ENCODE measurements around the gene MOB3B. TPM values are rescaled to one million over a fixed set of nuclear protein-coding genes. Genes with fewer than 3 reads are reported as not detected.

The MOB3B gene
- total RNA-seq, 1 donor from 2014 or later = 21.8 TPM

DNA sequence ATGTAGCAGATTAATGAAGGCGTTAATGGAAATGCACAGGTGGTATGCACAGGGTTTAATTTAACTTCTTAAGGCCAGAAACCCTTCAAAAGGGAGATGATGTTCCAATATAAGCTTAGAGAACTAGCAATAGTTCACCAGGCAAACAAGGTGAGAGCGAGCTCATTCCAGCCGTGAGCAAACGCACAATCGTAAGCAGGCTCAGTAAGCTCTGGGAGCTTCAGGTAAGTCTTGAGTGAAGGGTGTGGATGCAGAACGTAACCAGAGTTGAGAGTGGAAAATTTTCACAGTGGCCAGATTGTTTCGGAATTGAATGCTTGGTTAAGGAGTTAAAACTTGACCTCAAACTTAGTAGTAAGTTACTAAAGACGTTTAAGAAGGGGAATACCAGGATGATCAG is 238.3 kb downstream of the MOB3B start:
- no peaks in the 10 kb centered on the region for H3K4me1 Mint-ChIP-seq
- DNase-seq (ENCODE audit: low read depth, low spot score) = no peak
- no peak overlapping the region for H3K4me3 Mint-ChIP-seq
- H3K36me3 Mint-ChIP-seq (ENCODE audit: low read depth) = no peaks in the 10 kb centered on the region
- TF ChIP-seq, protein P1, sequence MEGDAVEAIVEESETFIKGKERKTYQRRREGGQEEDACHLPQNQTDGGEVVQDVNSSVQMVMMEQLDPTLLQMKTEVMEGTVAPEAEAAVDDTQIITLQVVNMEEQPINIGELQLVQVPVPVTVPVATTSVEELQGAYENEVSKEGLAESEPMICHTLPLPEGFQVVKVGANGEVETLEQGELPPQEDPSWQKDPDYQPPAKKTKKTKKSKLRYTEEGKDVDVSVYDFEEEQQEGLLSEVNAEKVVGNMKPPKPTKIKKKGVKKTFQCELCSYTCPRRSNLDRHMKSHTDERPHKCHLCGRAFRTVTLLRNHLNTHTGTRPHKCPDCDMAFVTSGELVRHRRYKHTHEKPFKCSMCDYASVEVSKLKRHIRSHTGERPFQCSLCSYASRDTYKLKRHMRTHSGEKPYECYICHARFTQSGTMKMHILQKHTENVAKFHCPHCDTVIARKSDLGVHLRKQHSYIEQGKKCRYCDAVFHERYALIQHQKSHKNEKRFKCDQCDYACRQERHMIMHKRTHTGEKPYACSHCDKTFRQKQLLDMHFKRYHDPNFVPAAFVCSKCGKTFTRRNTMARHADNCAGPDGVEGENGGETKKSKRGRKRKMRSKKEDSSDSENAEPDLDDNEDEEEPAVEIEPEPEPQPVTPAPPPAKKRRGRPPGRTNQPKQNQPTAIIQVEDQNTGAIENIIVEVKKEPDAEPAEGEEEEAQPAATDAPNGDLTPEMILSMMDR (conservative IDR thresholded peaks at IDR 0.05) = no peak
- peaks cover 3% of the 10 kb centered on the region for H3K27me3 Mint-ChIP-seq (ENCODE audit: low read depth)
- no peaks in the 10 kb centered on the region for H3K9me3 Mint-ChIP-seq
- H3K27ac Mint-ChIP-seq (ENCODE audit: unreplicated experiment) = no peak overlapping the region

DNA sequence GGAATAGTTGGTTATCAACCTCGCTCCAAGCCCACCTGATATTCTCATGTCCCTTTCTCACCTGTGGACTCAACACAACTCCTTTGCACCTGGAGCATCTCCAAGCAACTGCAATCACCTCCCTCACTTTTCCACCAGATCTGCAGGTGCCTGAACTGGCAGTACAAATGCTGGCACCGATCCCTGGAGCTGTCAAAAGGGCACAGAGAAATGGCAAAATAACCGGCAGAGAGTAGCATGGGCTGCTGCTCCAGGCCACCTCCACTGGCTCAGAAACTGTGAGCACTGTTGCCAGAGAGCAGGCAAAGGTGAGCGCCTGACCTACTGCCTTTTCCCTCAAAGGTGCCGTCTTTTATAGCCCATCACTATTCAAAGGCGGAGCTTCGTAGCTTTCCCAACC is 247.3 kb downstream of the MOB3B start:
- no peak overlapping the region for H3K27ac Mint-ChIP-seq (ENCODE audit: unreplicated experiment)

DNA sequence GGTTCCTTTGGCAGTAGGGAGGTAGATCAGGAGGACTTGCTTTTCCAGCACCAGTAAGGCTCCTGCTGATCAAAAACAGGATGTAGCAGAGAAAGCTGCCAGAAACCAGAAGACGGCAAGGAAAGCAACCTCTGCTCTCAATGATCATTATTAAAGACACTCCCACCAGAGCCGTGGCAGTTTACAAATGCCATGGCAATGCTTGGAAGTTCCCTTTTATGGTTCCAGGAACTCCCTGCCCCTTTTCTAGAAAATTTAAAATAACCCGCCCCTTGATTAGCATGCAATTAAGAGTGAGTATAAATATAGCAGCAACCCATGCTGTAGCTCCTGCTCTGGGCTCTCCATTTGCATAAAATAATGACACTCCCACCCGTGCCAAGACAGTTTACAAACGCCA is 248.8 kb downstream of the MOB3B start:
- Mint-ChIP-seq H3K27me3 (ENCODE audit: low read depth) (no peaks in the 10 kb centered on the region), H3K4me1 (peaks cover 4% of the 10 kb centered on the region), H3K9me3 (no peaks in the 10 kb centered on the region), H3K4me3 (no peak overlapping the region), H3K36me3 (ENCODE audit: low read depth) (no peaks in the 10 kb centered on the region), H3K27ac (ENCODE audit: unreplicated experiment) (no peak overlapping the region)
- TF ChIP-seq, protein P1 (conservative IDR thresholded peaks at IDR 0.05) = no peak
- no peak for DNase-seq (ENCODE audit: low read depth, low spot score)

More for the DNA sequence above, 247.3 kb downstream of the MOB3B start:
- Mint-ChIP-seq H3K27me3 (ENCODE audit: low read depth) (no peaks in the 10 kb centered on the region), H3K9me3 (no peaks in the 10 kb centered on the region), H3K4me1 (no peaks in the 10 kb centered on the region), H3K4me3 (no peak overlapping the region), H3K36me3 (ENCODE audit: low read depth) (no peaks in the 10 kb centered on the region)
- TF ChIP-seq, protein P1 (conservative IDR thresholded peaks at IDR 0.05) = no peak
- no peak for DNase-seq (ENCODE audit: low read depth, low spot score)

DNA sequence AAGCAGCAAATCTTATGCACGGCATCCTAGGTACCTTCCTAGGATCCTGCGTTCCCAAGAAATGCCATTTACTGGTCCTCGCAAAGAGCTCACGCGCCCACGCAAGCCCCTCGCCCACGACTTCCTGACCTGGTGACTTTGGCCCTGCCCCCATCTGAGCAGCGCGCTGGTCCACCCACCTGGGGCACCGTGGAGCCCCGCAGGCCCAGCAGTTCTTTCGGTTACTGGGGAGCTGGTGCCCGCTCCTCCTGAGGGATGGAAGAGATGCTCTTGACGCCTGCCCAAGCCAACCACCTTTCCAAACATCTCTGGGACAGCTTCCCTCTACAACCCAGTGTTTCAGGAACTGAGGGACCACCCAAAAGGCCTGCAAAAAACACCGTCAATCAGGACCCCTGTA is 249.4 kb downstream of the MOB3B start:
- H3K4me1 Mint-ChIP-seq = peaks cover 4% of the 10 kb centered on the region
- H3K27ac Mint-ChIP-seq (ENCODE audit: unreplicated experiment) = no peak overlapping the region

DNA sequence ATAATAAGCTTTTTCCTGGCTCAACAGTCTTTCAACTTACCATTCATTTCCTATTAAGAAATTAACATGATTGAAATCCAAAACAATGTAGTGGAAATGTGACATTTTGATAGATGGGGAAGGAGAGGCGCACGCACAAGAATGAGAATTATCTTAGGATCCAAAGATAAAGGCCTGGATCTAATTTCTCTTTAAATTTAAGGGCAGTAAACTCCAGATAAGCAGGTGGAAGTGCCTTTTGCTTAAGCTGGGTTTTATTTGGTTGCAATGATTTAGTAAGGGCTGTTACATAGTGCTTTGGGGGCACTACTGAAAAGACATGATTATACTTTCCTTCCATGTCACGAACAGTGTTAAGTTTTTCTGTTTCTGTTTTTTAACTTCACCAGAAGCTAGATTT is 250.0 kb downstream of the MOB3B start:
- TF ChIP-seq, protein P1 (conservative IDR thresholded peaks at IDR 0.05) = no peak
- Mint-ChIP-seq H3K27ac (ENCODE audit: unreplicated experiment) (no peak overlapping the region), H3K9me3 (no peaks in the 10 kb centered on the region), H3K4me1 (peaks cover 4% of the 10 kb centered on the region), H3K4me3 (no peak overlapping the region), H3K27me3 (ENCODE audit: low read depth) (no peaks in the 10 kb centered on the region), H3K36me3 (ENCODE audit: low read depth) (no peaks in the 10 kb centered on the region)
- DNase-seq (ENCODE audit: low read depth, low spot score) = no peak

More for the DNA sequence above, 249.4 kb downstream of the MOB3B start:
- H3K9me3 Mint-ChIP-seq = no peaks in the 10 kb centered on the region
- TF ChIP-seq, protein P1 (conservative IDR thresholded peaks at IDR 0.05) = no peak
- no peaks in the 10 kb centered on the region for H3K36me3 Mint-ChIP-seq (ENCODE audit: low read depth)
- H3K27me3 Mint-ChIP-seq (ENCODE audit: low read depth) = no peaks in the 10 kb centered on the region
- no peak for DNase-seq (ENCODE audit: low read depth, low spot score)
- no peak overlapping the region for H3K4me3 Mint-ChIP-seq

DNA sequence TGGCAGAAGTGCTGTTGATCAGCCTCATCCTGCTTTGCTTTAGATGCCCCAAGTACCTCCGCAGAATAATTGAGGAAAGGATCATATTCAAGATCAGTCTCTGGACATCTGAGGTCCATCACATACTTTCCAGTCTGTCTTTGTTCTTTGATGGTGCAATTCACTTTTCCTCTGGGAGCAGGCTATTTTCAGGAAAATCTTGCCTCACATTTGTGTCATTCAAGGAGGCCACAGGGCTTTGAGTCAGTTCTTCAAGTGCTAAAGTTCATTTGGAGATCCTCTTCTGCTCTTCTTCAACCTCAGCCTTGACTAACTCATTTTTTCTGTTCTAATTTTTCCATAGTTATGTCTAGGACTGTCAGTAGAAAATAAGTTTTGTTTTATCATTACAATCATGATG is 251.2 kb downstream of the MOB3B start:
- no peak for DNase-seq (ENCODE audit: low read depth, low spot score)
- no peak overlapping the region for H3K4me3 Mint-ChIP-seq
- no peak overlapping the region for H3K27ac Mint-ChIP-seq (ENCODE audit: unreplicated experiment)
- no peaks in the 10 kb centered on the region for H3K27me3 Mint-ChIP-seq (ENCODE audit: low read depth)
- H3K36me3 Mint-ChIP-seq (ENCODE audit: low read depth) = no peaks in the 10 kb centered on the region
- no peaks in the 10 kb centered on the region for H3K9me3 Mint-ChIP-seq
- TF ChIP-seq, protein P1 (conservative IDR thresholded peaks at IDR 0.05) = no peak
- H3K4me1 Mint-ChIP-seq = peaks cover 4% of the 10 kb centered on the region
